Stimulated activated CD8-positive, alpha-beta memory T cell treated with anti-CD3 and anti-CD28 coated beads, Interleukin-4, amount 100 ng/mL, for 48 hours (primary cell): ENCODE data around the gene CMTM8.

Source experiments
- DNase-seq: peaks from one replicate; pipeline ENCODE4 v3.0.0-alpha.2; 2020

CMTM8 gene

DNA sequence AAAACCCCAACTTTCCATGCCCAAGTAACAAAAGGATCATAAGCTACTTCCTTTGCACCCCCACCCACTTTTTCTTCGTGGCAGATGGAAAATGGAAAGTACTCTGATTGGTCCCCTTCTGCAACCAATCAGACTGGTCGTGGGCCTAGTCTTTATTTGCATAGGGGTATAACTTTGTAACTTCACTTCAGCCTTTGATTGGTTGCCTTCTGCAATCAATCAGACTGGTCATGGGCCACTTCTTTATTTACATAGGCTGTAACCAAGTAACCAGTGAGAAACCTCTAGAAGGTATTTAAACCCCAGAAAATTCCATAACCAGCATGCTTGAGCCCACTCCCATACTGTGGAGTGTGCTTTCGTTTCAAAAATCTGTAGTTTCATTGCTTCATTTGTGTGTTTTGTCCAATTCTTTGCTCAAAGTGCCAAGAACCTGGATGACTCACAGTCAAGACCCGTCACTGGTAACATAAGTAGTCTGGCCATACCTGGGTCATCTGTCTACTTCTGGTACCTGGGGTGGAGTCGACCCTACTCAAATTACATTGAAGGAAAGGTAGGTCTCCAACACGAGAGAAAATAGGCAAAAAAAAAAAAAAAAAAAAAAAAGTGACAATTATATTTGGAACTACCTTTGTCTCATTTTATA, 41.9 kb downstream of the CMTM8 start:
- DNase-seq, result no peak

DNA sequence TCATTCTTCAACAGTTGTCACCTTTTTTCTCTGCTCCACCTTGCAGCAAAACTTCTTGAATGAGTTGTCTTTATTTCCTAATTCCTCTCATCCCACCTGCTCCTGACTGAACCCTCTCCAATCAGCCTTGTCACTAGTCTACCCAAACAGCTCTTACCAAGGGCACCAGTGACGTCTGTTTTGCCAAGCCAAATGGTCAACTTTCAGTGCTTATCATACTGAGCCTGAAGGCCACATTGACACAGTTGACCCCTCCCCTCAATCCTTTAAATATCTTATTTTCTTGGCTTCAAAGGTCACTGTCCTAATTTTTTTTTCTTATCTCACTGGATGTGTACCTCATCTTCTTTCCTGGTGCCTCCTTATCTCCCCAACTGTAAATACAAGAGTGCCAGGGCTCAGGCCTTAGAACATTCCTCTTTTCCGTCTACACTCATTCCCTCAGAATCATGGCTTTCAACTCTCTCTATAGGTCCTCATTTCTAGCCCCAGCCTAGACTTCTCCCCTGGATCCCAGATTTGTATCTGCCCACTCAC, 43.2 kb downstream of the CMTM8 start:
- DNase-seq, result no peak

GRCh38 chr3:32282578-32283154, 44.2 kb downstream of the CMTM8 start:
- DNase-seq, result no peak

DNA sequence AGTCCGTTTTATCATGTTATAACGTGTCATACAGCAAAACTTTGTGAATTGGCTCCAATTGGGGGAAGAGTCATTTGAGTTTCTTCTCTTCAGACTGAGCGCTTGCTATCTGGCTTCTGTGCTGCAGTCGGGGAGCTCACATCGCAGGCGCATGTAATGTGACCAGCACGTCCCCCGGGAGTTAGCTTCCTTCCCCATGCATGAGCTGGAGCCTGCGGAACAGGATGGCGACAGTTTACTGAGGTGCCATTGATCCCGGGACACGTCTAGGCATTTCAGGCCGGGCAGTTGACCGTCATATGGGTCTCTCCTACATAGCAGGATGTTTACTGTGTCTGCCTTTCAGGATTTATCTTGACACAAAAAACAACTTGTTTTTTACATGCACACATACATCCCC, 44.8 kb downstream of the CMTM8 start:
- DNase-seq, result no peak

- DNase-seq, result no peak
These were observed 46.1 kb downstream of the CMTM8 start for GRCh38 chr3:32284443-32285212.

DNA sequence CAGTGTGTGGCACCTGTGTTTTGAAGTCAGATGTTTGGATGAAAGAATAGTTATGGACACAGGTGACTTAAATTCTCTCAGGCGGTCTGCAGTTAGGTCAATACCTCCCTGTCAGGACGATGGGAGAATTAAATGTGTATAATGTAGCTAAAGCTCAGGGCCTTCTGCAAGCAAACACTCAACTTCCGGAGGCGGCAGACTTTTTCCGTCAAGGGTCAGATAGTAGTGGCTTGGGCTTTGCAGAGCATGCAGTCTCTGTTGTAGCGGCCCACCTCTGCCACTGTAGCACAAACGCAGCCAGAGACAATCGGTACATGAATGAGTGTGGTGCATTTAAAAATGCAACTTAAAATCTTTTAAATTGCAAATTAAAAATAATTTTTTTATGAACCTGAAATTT, 47.4 kb downstream of the CMTM8 start:
- DNase-seq, result no peak

GRCh38 chr3:32288819-32289218, 50.3 kb downstream of the CMTM8 start:
- DNase-seq, result no peak

DNA sequence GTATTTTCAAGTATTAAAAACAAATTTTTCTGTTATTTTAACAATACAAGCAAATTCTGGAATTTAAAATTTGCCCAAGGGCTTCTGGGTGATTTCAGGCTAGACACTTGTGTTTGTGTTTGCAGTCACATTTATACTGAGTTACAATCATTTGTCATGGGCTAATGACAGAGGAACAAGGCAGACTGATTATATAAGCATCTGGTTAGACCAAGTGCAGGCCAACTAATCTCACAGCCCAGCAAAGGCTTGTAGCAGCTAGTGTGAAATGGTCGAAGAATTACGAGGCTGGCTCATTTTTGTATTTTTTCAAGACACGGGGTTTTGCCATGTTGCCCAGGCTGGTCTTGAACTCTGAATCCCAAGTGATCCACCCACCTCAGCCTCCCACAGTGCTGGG, 52.1 kb downstream of the CMTM8 start:
- no peak for DNase-seq

DNA sequence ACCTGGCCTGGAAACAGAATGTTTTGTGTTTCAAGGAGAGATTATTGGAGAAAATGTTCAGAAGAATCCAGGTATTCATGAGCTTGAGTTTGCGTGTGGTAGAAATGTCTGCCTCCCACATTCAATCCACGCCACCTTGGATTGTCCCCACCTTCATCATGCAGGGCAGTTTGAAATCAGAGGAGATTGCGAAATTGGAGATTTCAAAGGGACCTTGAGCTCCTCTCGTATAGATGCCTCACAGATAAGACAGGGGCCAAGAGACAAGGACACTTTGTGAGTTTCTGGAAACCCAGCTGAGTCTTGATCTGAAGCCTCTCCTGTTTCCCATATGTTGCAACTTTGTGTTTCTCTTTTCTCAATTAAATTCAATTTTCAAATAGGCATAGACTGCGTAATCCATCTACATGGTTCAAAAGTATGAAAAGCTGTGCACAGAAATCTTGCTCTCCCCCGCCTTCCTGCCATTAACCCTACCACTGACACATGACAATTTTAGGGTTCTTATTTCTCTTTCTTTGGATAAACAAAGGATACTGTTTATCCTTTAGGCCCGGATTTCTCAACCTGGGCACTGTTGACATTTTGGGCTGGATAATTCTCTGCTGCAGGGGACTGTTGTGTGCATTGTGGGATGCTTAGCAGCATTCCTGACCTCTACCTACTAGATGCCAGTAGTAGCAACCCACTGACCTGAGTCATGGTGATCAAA, 53.8 kb downstream of the CMTM8 start:
- DNase-seq, result no peak

DNA sequence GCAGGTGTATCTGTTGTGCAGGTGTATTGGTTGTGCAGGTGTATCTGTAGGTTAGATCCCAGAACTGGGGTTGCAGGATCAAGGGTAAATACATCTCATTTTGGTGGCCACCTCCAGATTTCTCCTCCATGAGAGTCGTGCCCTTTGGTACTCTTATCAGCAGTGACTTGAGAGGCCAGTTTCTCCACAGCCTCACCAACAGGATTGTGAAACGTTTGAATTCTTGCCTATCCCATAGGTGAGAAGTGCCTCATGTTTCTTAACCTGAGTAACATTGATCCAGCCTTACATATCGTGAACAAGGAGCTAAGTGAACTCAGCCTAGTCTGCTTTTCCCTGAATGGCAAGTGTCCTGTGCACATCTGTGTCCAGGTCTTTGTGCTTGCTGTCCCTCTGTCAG, 55.4 kb downstream of the CMTM8 start:
- no peak for DNase-seq

- peak; percentile 71 for DNase-seq
These were observed 58.0 kb downstream of the CMTM8 start for GRCh38 chr3:32296251-32297204.

DNA sequence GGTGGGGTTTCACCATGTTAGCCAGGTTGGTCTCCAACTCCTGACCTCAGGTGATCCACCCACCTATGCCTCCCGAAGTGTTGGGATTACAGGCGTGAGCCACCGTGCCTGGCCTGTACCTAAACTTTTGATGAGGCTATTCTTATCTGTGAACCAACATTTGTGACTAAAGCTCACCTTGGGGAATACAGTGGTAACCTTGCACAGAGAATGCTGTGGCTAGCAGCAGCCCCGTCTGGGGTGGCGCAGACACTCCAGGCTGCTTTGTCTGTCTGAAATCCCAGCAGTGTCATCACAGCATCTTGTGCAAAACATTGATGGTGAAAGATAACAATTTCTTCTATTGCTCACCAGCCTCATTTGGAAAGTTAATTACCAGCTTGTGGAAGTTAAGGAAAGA, 58.9 kb downstream of the CMTM8 start:
- DNase-seq, result peak; percentile 46

DNA sequence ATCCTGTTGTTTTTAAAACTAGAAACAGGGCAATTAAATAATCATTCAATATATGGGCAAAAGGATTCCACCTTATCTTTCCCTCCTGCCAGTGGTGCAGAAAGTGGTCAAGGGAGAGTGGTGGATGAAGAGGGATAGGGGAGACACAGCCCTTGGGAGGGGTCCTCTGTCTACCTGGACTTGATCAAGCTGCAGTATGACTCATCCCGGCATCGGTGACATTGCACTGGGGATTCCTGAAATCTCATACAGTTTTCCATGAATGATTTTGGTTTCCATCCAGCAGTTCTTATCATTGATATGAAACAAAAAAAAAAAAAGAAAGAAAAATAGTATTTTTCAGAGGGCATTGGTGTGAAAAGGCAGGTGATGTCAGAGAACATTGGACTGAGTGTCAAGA, 62.9 kb downstream of the CMTM8 start:
- DNase-seq, result no peak

DNA sequence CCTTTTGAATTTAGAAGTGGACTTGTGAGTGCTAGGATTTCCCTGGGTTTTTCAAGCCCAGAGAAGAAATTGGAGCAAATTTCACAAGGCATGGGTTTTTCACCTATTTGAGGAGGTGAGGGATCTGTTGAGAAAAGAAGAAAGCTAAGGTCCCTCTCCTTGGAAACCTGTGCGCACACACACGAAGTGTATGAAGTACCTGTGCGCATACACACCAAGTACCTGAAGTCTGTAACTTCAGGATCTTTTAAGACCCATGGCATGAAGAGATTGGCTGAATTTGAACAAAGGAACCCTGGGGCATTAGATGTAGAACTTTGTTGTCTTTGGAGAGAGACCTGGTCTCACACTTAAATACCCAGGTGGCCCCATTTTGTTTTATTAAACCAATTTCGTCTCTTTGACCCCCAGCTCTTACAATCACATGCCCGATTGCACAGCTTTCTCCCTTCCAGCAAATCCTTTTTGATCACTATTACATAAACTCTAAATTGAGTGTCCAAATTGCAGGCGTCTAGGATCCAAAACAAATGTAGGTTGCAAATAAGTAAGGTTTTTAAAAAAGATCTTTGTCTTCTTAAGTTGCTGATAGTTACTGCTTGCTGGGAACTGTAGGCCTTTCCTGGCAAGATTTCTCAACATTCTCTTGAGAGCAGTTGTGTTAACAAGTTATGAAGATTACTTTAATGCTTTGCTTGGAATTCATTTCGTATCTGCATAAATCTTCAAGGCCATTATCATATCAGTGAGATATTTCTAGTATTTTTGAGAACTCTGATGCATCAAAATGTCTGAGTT, 64.3 kb downstream of the CMTM8 start:
- no peak for DNase-seq

DNA sequence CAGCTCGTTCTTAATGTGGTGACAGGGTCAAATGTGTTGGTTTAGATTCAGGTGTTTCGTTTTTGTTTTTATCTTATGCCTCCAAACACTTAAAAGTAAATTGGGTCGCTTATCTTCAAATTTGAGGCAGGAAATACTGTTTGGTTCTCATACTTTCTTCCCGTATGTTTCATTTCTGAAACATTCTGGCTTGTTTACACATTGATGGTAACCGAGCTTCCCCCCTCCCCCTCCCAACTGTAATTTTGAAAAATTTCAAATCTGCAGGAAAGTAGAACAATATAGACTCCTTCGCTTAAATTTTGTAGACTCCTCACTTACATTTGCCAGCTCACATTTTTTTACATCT, 64.9 kb downstream of the CMTM8 start:
- no peak for DNase-seq

- no peak for DNase-seq
These were observed 65.7 kb downstream of the CMTM8 start for GRCh38 chr3:32303977-32304881.

- DNase-seq, result no peak
These were observed 66.9 kb downstream of the CMTM8 start for GRCh38 chr3:32305361-32305876.

GRCh38 chr3:32306072-32306471, 67.6 kb downstream of the CMTM8 start:
- no peak for DNase-seq

GRCh38 chr3:32307591-32307990, 69.1 kb downstream of the CMTM8 start:
- DNase-seq, result no peak

DNA sequence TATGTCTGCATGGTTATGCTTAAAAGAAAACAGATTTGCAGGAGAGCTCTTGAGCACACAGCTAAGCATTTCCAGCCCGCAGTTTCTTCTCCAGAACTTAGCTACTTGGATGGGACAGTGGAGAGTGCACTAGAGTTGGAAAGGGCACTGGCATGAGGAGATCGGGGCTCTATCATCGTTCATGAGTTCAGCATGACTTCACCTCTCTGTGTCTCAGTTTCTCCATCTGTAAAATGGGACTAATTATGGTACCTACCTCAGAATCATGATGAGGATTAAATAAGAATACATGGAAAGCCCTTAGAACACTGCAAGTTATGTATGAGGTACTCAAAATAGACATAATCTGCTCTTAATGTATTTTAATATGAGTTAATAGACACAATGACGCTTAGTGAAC, 69.9 kb downstream of the CMTM8 start:
- no peak for DNase-seq
